ENCODE data around the gene EXOSC1. TPM values are rescaled to one million over a fixed set of nuclear protein-coding genes. Genes with fewer than 3 reads are reported as not detected.

The EXOSC1 gene
- total and polyA plus RNA-seq, 2 of the 13 experiments (the other 11 are each of a cell fraction or from before 2014, with no cell fraction given), result 36.3 to 39.9 TPM

GRCh38 chr10:97407211-97407951 is 38.4 kb downstream of the EXOSC1 start (continued):
- TF ChIP-seq PRDM10 (CRISPR knock-in tag; IDR thresholded peaks at IDR 0.05; ENCODE audit: low read depth), result no peak
- no peak for TF ChIP-seq DDIT3 (CRISPR knock-in tag; IDR thresholded peaks at IDR 0.05)
- no peak for TF ChIP-seq ZNF724P (CRISPR knock-in tag; IDR thresholded peaks at IDR 0.05; ENCODE audit: borderline replicate concordance)
- no peak for TF ChIP-seq KLF13 (CRISPR knock-in tag; IDR thresholded peaks at IDR 0.05)
- no peak for TF ChIP-seq MEIS1 (CRISPR knock-in tag; IDR thresholded peaks at IDR 0.05; ENCODE audit: borderline replicate concordance)
- no peak for TF ChIP-seq ZMYM4 (CRISPR knock-in tag; IDR thresholded peaks at IDR 0.05)
- no peak for TF ChIP-seq ZNF790 (CRISPR knock-in tag; IDR thresholded peaks at IDR 0.05; ENCODE audit: borderline replicate concordance)
- TF ChIP-seq ZNF75D (CRISPR knock-in tag; IDR thresholded peaks at IDR 0.05; ENCODE audit: borderline replicate concordance), result no peak
- no peak for TF ChIP-seq ZNF329 (CRISPR knock-in tag; IDR thresholded peaks at IDR 0.05; ENCODE audit: low read depth)
- TF ChIP-seq AHDC1 (CRISPR knock-in tag; IDR thresholded peaks at IDR 0.05; ENCODE audit: borderline replicate concordance), result no peak
- TF ChIP-seq ZNF350 (CRISPR knock-in tag; IDR thresholded peaks at IDR 0.05; ENCODE audit: borderline replicate concordance, low read depth), result peak; percentile 23; the same call in 1 of the 2 replicates
- TF ChIP-seq ZNF430 (CRISPR knock-in tag; IDR thresholded peaks at IDR 0.05), result no peak
- no peak for TF ChIP-seq ZSCAN30 (CRISPR knock-in tag; IDR thresholded peaks at IDR 0.05)
- TF ChIP-seq ZBTB8A (CRISPR knock-in tag; IDR thresholded peaks at IDR 0.05; ENCODE audit: borderline replicate concordance, low read depth), result no peak
- peak; percentile 48; the same call in 1 of the 2 replicates for TF ChIP-seq ZNF556 (CRISPR knock-in tag; IDR thresholded peaks at IDR 0.05; ENCODE audit: borderline replicate concordance)
- peak; percentile 61; the same call in 1 of the 2 replicates for TF ChIP-seq TFE3 (CRISPR knock-in tag; IDR thresholded peaks at IDR 0.05)
- TF ChIP-seq FOXA1 (IDR thresholded peaks at IDR 0.05), result no peak
- no peak for TF ChIP-seq FOXA1 (CRISPR knock-in tag; IDR thresholded peaks at IDR 0.05)

All from HepG2 (cell line).